ENCODE measurements around the gene BUD23. TPM values are rescaled to one million over a fixed set of nuclear protein-coding genes. Genes with fewer than 3 reads are reported as not detected.
"Not testable (repeated sequence)": the region's sequence is repeated elsewhere in the genome, so short reads cannot be mapped to it uniquely, and the experiment has no call there.

Gene BUD23
- total RNA-seq, 2 experiments from 2014 or later: 58.7 to 64.1 TPM

DNA sequence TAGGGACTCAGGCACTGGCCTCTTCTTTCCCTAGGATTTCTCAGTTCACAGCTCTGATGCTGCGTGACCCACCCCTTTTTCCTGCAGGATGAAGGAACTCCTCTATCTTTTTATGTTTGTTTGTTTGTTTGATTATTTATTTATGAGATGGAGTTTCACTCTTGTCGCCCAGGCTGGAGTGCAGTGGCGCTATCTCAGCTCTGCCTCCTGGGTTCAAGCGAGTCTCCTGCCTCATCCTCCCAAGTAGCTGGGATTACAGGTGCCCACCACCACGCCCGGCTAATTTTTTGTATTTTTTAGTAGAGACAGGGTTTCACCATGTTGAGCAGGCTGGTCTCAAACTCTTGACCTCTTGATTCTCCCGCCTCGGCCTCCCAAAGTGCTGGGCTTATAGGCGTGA is 37.0 kb downstream of the BUD23 start:
- H3K36me3 Mint-ChIP-seq; DNase-seq; H3K9me3 Mint-ChIP-seq; ATAC-seq (ENCODE audit: low read depth): not testable (repeated sequence)
- peak overlapping the region; percentile 62 for H3K27ac Mint-ChIP-seq
- H3K27me3 Mint-ChIP-seq: peaks cover 32% of the 10 kb centered on the region
- H3K4me3 Mint-ChIP-seq: peak overlapping the region; percentile 77
- peaks cover 28% of the 10 kb centered on the region for H3K4me1 Mint-ChIP-seq
- POLR2A ChIA-PET: interaction anchor here (1.5 kb wide), 1 partner anchor 16 kb away, joined by 3 read pairs; no protein-coding TSS in a partner anchor

DNA sequence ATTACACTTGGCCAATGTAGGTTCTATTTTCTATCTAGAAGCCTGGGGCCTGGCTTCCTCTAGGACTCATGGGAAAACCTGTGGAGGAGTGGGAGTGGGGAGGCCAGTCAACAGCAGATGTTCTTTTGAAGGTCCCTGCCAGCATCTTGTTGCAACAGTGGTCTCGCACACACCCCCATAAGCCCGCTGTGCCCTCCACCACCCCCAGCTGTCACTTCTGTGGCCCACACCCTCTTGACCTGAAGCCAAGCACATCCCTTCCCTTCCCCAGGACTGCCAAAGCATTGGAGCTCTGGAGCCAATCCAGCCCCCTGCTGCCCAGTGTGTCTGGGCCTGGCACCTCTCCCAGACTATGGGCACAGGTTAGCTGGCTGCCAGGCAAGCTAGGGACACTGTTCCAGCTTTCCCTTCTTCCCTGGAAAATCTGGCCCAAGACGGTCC is 38.0 kb downstream of the BUD23 start:
- no peak for DNase-seq
- Mint-ChIP-seq H3K27me3 (peaks cover 28% of the 10 kb centered on the region), H3K27ac (no peak overlapping the region)

DNA sequence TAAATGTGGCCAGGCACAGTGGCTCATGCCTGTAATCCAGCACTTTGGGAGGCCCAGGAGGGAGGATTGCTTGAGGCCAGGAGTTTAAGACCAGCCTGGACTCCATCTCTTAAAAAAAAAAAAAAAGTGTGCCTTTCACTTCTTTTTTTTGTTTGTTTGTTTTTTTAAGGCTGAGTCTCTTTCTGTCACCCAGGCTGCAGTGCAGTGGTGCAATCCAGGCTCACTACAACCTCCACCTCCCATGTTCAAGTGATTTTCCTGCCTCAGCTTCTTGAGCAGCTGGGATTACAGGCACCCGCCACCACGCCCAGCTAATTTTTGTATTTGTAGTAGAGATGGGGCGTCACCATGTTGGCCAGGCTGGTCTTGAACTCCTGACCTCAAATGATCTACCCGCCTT is 38.8 kb downstream of the BUD23 start:
- DNase-seq; H3K9me3 Mint-ChIP-seq; ATAC-seq (ENCODE audit: low read depth); H3K4me3 Mint-ChIP-seq; H3K27ac Mint-ChIP-seq; H3K36me3 Mint-ChIP-seq; POLR2A ChIA-PET: not testable (repeated sequence)
- peaks cover 25% of the 10 kb centered on the region for H3K27me3 Mint-ChIP-seq
- H3K4me1 Mint-ChIP-seq: peaks cover 20% of the 10 kb centered on the region

More for the DNA sequence above, 38.0 kb downstream of the BUD23 start:
- Mint-ChIP-seq H3K4me3 (peak overlapping the region; percentile 4), H3K36me3 (no peaks in the 10 kb centered on the region), H3K4me1 (peaks cover 26% of the 10 kb centered on the region), H3K9me3 (no peaks in the 10 kb centered on the region)
- ATAC-seq (ENCODE audit: low read depth): no peak
- POLR2A ChIA-PET: no interaction called here

DNA sequence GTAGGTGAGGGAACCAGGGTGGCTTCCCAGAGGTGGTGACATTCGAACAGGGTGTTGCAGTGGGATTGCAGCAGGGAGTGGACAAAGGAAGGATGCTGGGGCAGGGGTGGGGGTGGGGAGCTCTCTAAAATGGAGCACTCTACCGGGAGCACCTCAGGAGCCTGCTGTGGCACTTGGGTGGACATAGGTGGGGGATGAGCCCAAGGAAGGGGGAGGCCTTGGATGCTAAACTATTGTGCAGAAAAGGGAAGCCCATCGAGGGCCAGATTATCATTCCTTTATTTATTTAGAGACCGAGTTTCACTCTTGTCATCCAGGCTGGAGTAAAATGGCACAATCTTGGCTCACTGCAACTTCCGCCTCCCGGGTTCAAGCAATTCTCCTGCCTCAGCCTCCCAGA is 39.4 kb downstream of the BUD23 start:
- Mint-ChIP-seq H3K27me3 (peaks cover 30% of the 10 kb centered on the region), H3K9me3 (no peaks in the 10 kb centered on the region), H3K4me1 (peaks cover 15% of the 10 kb centered on the region), H3K4me3 (no peak overlapping the region), H3K27ac (no peak overlapping the region), H3K36me3 (no peaks in the 10 kb centered on the region)
- DNase-seq: no peak
- POLR2A ChIA-PET: no interaction called here
- no peak for ATAC-seq (ENCODE audit: low read depth)

DNA sequence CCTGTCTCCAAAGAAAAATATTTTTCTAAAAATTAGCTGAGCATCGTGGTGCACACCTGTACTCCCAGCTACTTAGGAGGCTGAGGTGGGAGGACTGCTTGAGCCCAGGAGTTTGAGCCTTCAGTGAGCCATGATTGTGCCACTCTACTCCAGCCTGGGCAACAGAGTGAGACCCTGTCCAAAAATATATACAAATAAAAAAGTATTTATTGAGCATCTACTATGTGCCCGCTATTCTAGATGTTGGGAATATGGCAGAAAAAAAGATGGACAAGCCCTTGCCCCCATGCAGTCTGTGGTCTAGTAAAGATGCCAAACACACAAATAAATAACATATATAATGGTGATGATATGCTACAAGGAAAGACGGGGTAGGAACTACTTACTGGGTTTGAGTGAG is 40.4 kb downstream of the BUD23 start:
- Mint-ChIP-seq H3K4me1 (peaks cover 7% of the 10 kb centered on the region), H3K36me3 (no peaks in the 10 kb centered on the region), H3K27ac (no peak overlapping the region), H3K4me3 (no peak overlapping the region), H3K27me3 (peaks cover 37% of the 10 kb centered on the region), H3K9me3 (no peaks in the 10 kb centered on the region)
- no peak for ATAC-seq (ENCODE audit: low read depth)
- DNase-seq: no peak
- POLR2A ChIA-PET: no interaction called here

DNA sequence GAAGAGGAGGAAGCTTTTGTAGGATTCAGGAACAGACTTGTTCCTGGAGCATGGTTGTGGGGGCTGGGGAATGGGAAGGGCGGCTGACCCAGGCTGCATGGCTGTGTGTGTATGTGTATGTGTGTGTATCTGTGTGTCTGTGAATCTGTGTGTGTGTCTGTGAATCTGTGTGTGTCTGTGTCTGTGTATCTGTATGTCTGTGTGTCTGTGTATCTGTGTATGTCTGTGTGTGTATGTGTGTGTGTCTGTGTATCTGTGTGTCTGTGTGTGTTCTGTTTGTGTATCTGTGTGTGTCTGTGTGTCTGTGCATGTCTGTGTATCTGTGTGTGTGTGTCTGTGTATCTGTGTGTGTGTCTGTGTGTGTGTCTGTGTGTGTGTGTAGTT is 42.7 kb downstream of the BUD23 start:
- H3K27ac Mint-ChIP-seq: no peak overlapping the region
- ATAC-seq (ENCODE audit: low read depth): peak; percentile 27
- no peaks in the 10 kb centered on the region for H3K36me3 Mint-ChIP-seq
- no peak for DNase-seq
- no peaks in the 10 kb centered on the region for H3K9me3 Mint-ChIP-seq
- H3K27me3 Mint-ChIP-seq: peaks cover 27% of the 10 kb centered on the region
- no peaks in the 10 kb centered on the region for H3K4me1 Mint-ChIP-seq
- POLR2A ChIA-PET: no interaction called here
- no peak overlapping the region for H3K4me3 Mint-ChIP-seq

DNA sequence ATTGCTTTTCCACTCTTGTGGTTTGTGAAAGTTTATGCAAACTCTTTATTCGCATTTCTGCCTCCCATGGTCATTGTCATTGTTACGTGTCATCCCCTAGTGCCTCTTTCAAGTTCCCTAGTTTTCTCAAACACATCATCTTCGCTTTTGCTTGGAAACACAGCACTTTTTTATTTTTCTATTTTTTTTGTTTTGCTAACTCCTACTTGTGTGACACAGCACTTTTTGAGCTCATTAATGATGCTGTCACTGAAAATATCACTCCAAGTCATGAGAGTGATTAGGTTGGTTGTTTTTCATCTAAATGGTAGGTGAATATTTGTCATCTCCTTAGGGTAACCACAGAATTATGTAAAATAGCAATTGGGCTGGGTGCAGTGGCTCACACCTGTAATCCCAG is 44.6 kb downstream of the BUD23 start:
- H3K36me3 Mint-ChIP-seq: no peaks in the 10 kb centered on the region
- POLR2A ChIA-PET: interaction anchor here (0.8 kb wide), 1 partner anchor 10 kb away, joined by 3 read pairs; no protein-coding TSS in a partner anchor
- DNase-seq (no peak), ATAC-seq (ENCODE audit: low read depth) (no peak)
- H3K4me3 Mint-ChIP-seq: no peak overlapping the region
- no peak overlapping the region for H3K27ac Mint-ChIP-seq
- H3K9me3 Mint-ChIP-seq: no peaks in the 10 kb centered on the region
- H3K27me3 Mint-ChIP-seq: peaks cover 16% of the 10 kb centered on the region
- H3K4me1 Mint-ChIP-seq: no peaks in the 10 kb centered on the region

DNA sequence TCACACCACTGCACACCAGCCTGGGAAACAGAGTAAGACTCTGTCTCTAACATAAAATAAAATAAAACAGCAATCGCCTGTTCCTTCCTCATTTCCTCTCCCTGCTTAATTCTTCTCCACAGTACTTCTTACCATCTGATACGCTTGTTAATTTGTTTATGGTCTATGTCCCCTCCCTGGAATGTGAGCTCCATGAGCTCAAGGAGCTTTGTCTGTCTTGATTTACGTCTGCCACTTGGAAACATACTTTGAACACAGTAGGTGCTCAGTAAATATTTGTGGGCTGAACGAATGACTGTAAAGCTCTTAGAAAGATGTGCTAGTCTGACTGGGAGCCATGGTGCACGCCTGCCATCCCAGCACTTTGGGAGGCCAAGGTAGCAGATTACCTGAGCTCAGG is 45.2 kb downstream of the BUD23 start:
- Mint-ChIP-seq H3K4me1 (no peaks in the 10 kb centered on the region), H3K36me3 (no peaks in the 10 kb centered on the region), H3K9me3 (no peaks in the 10 kb centered on the region), H3K4me3 (no peak overlapping the region), H3K27ac (no peak overlapping the region), H3K27me3 (peaks cover 17% of the 10 kb centered on the region)
- DNase-seq: no peak
- no peak for ATAC-seq (ENCODE audit: low read depth)
- POLR2A ChIA-PET: interaction anchor here (0.8 kb wide), 1 partner anchor 9 kb away, joined by 3 read pairs; no protein-coding TSS in a partner anchor

DNA sequence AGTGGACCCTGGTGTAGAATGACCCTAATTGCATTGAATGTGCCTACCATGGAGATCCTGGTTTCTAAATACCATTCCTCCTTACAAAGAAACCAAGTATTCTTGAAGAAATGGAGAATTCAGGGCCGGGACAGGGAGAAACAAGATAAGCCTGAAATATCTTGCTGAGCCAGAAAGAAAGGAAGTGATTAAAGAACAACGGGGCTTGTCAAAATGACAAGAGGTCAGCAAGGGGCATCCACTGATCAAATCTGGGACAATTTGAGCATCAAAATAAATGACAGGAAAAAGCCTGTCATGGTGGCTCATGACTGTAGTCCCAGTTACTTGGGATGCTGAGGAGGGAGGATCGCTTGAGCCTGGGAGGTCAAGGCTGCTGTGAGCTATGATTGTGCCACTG is 47.1 kb downstream of the BUD23 start:
- Mint-ChIP-seq H3K27ac (no peak overlapping the region), H3K9me3 (no peaks in the 10 kb centered on the region), H3K36me3 (no peaks in the 10 kb centered on the region), H3K4me1 (peaks cover 8% of the 10 kb centered on the region), H3K27me3 (peaks cover 17% of the 10 kb centered on the region), H3K4me3 (no peak overlapping the region)
- POLR2A ChIA-PET: no interaction called here
- no peak for DNase-seq
- ATAC-seq (ENCODE audit: low read depth): no peak

DNA sequence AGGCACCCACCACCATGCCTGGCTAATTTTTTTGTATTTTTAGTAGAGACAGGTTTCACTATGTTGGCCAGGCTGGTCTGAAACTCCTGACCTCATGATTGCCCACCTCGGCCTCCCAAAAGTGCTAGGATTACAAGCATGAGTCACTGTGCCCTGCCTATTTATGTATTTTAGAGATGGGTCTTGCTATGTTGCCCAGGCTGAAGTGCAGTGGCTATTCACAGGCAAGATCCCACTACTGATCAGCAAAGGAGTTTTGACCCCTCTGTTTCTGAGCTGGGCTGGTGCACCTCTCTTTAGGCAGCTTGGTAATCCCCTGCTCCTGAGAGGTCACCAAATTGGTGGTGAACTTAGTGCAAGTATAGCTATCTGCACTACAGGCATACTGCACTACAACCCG is 49.0 kb downstream of the BUD23 start:
- Mint-ChIP-seq H3K27me3 (peaks cover 16% of the 10 kb centered on the region), H3K4me3 (no peak overlapping the region), H3K4me1 (peaks cover 12% of the 10 kb centered on the region), H3K27ac (no peak overlapping the region), H3K9me3 (no peaks in the 10 kb centered on the region), H3K36me3 (no peaks in the 10 kb centered on the region)
- POLR2A ChIA-PET: no interaction called here
- ATAC-seq (ENCODE audit: low read depth) (no peak), DNase-seq (no peak)

DNA sequence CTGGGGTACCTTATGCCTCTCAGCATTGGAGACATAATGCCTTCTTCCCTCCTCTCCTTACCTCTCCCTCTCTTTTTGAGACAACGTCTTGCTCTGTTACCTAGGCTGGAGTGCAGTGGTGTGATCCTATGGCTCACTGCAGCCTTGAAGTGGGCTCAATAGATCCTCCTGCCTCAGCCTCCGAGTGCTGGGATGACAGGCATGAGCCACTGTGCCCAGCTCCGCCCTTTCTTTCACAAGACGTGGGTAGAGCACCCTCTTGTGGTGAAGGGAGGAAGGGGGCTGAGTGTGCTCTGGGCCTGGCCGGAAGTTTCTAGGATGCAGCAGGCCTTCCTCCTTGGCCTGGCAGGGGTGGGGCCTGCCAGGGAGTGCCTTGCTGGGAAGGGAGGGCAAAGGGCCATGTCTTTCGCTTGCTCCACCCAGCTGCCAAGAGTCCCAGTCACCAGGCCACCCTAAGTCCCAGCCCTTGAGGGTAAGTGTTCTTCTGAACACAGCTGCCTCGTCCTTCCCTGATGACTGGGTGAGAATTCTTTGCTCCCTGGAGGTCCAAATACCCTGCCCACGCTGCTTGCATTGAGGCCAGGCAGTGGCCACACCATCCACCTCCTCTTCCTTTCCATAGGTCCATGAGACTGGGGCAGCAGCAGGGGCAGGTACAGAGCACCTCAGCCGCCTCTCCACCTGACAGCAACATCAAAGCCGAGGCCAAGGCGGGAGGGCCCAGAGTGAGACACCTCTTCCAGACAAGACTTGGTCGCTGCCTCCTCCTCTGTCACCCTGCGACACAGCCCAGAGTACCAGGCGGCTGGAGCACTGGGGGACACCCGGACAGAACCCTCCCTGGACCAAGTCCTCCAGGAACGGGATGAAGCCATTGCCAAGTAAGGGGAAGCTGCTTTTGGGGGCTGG is 51.5 kb downstream of the BUD23 start:
- peaks cover 1% of the 10 kb centered on the region for H3K36me3 Mint-ChIP-seq
- DNase-seq: peak; percentile 81
- H3K9me3 Mint-ChIP-seq: no peaks in the 10 kb centered on the region
- H3K4me1 Mint-ChIP-seq: peaks cover 16% of the 10 kb centered on the region
- peaks cover 3% of the 10 kb centered on the region for H3K27me3 Mint-ChIP-seq
- H3K27ac Mint-ChIP-seq: peak overlapping the region; percentile 75
- peak; percentile 65 for ATAC-seq (ENCODE audit: low read depth)
- POLR2A ChIA-PET: interaction anchor here (1.1 to 1.9 kb wide), 2 partner anchors 15 to 128 kb away, joined by 3 to 14 read pairs; partner anchors contain the start of gene STX1A
- H3K4me3 Mint-ChIP-seq: peak overlapping the region; percentile 37

DNA sequence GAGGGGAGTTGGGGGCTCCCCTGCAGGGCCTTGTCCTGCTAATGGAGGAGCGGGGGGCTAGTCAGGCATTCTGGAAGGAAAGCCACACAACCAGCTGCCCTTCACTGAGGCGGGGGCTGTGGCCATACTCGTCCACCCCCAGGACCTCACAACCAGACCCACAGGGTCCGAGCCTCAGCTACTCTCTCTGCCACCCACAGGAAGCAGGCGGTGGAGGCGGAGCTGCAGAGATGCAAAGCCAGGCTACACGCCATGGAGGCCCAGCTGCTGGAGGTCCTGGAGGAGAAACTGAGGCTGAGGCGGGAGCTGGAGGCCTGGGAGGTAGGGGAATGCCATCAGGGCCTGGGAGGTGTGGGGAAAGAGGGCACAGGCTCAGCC is 52.1 kb downstream of the BUD23 start:
- H3K36me3 Mint-ChIP-seq: peaks cover 1% of the 10 kb centered on the region
- H3K9me3 Mint-ChIP-seq: no peaks in the 10 kb centered on the region
- peaks cover 3% of the 10 kb centered on the region for H3K27me3 Mint-ChIP-seq
- peaks cover 16% of the 10 kb centered on the region for H3K4me1 Mint-ChIP-seq
- H3K27ac Mint-ChIP-seq: no peak overlapping the region
- DNase-seq (no peak), ATAC-seq (ENCODE audit: low read depth) (no peak)
- H3K4me3 Mint-ChIP-seq: no peak overlapping the region
- POLR2A ChIA-PET: interaction anchor here (1.9 kb wide), 1 partner anchor 128 kb away, joined by 14 read pairs; no protein-coding TSS in a partner anchor

DNA sequence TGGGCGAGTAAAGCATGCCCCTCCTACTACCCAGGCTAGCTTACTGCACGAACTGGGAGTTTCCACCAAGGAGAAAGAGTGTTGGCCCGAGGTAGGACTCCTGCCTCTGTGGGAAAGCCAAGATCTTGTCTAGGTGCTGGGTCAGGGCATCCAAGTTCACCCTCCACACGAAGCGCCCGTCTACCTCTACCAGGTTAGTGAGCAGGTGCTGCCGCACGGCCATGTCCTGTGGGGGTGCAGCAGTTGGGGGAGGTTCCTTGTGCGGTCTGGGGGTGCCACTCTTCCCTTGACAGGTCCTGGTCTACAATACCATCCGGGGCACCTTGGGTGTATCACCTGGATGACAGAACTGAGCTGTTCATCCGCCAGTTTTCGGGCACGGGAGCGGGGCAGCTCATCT is 53.5 kb downstream of the BUD23 start:
- no peaks in the 10 kb centered on the region for H3K9me3 Mint-ChIP-seq
- H3K27me3 Mint-ChIP-seq: peaks cover 3% of the 10 kb centered on the region
- H3K36me3 Mint-ChIP-seq: peaks cover 1% of the 10 kb centered on the region
- no peak overlapping the region for H3K4me3 Mint-ChIP-seq
- DNase-seq: no peak
- POLR2A ChIA-PET: interaction anchor here (0.9 to 1.0 kb wide), 2 partner anchors 8 to 17 kb away, joined by 3 read pairs; partner anchors contain the start of gene STX1A
- no peak for ATAC-seq (ENCODE audit: low read depth)
- no peak overlapping the region for H3K27ac Mint-ChIP-seq
- H3K4me1 Mint-ChIP-seq: peaks cover 16% of the 10 kb centered on the region
